Measurements from ENCODE around the gene THSD4. TPM values are rescaled to one million over a fixed set of nuclear protein-coding genes. Genes with fewer than 3 reads are reported as not detected.
"Not testable (repeated sequence)": the region's sequence is repeated elsewhere in the genome, so short reads cannot be mapped to it uniquely, and the experiment has no call there.

The THSD4 gene
- total RNA-seq, 4 donors from 2014 or later: 2.7 to 49.2 (median 15.8) TPM

DNA sequence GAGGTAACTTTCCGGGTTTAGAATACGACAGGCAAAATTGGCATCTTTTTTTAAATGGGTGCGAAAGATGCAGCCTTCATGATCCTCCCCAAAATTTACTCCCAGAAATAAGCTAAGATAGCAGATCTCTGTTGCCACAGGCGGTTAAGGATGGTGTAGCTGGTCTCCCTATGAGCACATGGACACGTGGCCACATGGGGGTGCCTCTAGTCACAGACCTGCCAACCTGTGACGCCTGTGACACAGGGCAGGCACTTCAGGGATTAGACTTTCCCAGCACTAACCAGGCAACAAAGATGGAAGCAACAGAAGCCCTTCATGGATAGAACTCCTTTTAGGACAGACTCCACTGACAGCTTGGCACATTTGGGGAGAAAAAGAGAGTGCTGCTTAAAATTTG, 320.3 kb downstream of the THSD4 start:
- ATAC-seq (ENCODE audit: low FRiP score): no peak

GRCh38 chr15:71436854-71437253, 321.6 kb downstream of the THSD4 start:
- TF ChIP-seq, protein P1, sequence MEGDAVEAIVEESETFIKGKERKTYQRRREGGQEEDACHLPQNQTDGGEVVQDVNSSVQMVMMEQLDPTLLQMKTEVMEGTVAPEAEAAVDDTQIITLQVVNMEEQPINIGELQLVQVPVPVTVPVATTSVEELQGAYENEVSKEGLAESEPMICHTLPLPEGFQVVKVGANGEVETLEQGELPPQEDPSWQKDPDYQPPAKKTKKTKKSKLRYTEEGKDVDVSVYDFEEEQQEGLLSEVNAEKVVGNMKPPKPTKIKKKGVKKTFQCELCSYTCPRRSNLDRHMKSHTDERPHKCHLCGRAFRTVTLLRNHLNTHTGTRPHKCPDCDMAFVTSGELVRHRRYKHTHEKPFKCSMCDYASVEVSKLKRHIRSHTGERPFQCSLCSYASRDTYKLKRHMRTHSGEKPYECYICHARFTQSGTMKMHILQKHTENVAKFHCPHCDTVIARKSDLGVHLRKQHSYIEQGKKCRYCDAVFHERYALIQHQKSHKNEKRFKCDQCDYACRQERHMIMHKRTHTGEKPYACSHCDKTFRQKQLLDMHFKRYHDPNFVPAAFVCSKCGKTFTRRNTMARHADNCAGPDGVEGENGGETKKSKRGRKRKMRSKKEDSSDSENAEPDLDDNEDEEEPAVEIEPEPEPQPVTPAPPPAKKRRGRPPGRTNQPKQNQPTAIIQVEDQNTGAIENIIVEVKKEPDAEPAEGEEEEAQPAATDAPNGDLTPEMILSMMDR (IDR thresholded peaks at IDR 0.05): no peak
- no peak for DNase-seq (ENCODE audit: low spot score)

More for the DNA sequence above, 320.3 kb downstream of the THSD4 start:
- no peak for DNase-seq (ENCODE audit: low spot score)
- TF ChIP-seq, protein P1 (IDR thresholded peaks at IDR 0.05): no peak

GRCh38 chr15:71437404-71437803, 322.1 kb downstream of the THSD4 start:
- no peak for ATAC-seq (ENCODE audit: low FRiP score)
- no peak for DNase-seq (ENCODE audit: low spot score)
- TF ChIP-seq, protein P1 (IDR thresholded peaks at IDR 0.05): no peak

More at GRCh38 chr15:71436854-71437253, 321.6 kb downstream of the THSD4 start:
- ATAC-seq (ENCODE audit: low FRiP score): no peak

GRCh38 chr15:71437919-71438318, 322.6 kb downstream of the THSD4 start:
- TF ChIP-seq, protein P1 (IDR thresholded peaks at IDR 0.05): no peak
- ATAC-seq (ENCODE audit: low FRiP score) (peak; percentile 35), DNase-seq (ENCODE audit: low spot score) (no peak)

GRCh38 chr15:71439478-71439877, 324.2 kb downstream of the THSD4 start:
- DNase-seq (ENCODE audit: low spot score); ATAC-seq (ENCODE audit: low FRiP score): not testable (repeated sequence)

DNA sequence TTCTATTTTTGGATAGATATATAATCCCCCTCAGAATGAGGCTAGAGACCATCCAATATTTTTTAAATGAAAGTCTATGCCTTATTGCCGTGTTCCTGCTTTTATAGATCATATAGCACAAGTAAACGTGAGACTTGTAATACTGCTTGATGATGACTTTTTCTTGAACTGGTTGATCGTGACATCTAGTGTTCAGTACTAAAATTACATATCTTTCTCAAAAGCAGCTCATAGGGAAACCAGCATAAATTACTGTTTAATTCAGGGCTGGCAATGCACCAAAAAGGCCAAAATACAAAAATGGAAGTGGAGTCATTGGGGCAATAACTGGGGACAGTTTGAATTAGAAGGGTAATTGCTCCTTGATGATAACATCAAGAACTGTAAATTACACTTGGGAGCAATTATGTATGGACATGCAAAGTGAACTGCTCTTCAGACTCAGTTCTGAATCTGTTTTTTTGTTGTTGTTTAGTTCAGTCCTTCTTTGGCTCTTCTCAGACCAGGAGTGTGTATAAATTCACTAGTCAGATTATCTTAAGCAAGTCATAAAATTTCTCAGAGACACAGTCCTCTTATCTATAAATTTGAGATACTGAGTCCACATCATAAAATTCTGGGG, 325.3 kb downstream of the THSD4 start:
- ATAC-seq (ENCODE audit: low FRiP score): no peak
- TF ChIP-seq, protein P1 (IDR thresholded peaks at IDR 0.05): no peak
- no peak for DNase-seq (ENCODE audit: low spot score)

- ATAC-seq (ENCODE audit: low FRiP score) (no peak), DNase-seq (ENCODE audit: low spot score) (peak; percentile 79)
- TF ChIP-seq, protein P1 (IDR thresholded peaks at IDR 0.05): peak in 1 of 3 donors; percentile 59
These were observed 328.3 kb downstream of the THSD4 start for GRCh38 chr15:71443538-71443937.
